HEK293 (cell line): ENCODE measurements around the gene PPFIA1.

ENCODE experiments used
- TF ChIP-seq, protein P1 (sequence below): fragments of 450-650 bp; formaldehyde crosslinking; IDR thresholded peaks from 2 replicates; pipeline ENCODE4 v1.5.1; 2016; ENCODE audit warnings: missing biosample characterization, missing genetic modification characterization
- TF ChIP-seq, protein P2 (sequence below): fragments of 450-650 bp; formaldehyde crosslinking; IDR thresholded peaks from 2 replicates; pipeline ENCODE4 v1.5.1; 2016; ENCODE audit warnings: missing biosample characterization, missing genetic modification characterization

DNA sequence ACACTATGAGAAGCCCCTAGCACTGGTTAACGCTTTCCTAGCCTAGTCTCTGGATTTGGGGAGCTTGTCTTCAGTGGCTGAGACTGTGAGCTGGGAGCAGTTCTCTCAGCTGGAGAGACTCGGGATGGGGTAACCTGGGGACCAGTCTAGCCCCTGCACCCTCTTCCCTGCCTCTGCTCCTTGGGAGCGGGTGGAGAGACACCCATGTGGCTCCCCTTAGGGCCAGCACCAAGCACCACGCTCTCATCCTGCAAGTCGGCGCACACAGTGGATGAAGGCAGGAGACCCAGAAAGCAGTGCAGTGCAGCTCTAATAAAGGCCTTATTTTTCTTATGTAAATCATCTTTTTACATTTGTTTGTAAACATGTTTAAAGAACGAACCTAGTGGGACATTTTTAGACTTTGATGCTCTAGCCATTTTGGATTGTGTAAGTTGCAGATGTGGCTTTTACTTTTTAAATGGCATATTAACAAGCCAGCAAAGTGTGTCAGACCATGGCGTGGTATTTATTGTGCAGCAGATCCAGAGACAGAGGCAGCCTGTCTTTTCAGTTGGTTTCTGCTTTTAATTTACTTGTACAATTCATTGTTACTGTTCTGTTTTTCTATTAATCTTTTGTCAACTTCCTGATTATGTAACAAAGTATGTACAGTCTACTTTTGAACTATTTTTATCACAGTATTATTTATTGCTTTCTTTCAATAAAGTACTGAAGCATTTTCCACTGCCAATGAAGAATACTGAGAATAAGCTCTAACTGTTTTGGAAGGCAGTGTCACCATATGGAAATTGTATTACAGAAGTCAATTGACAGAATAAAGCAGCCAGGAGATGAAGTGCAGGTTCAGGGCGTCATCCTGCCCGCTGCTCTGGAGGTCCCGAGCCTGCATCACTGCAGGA is 113.4 kb downstream of the PPFIA1 start:
- TF ChIP-seq, protein P1, sequence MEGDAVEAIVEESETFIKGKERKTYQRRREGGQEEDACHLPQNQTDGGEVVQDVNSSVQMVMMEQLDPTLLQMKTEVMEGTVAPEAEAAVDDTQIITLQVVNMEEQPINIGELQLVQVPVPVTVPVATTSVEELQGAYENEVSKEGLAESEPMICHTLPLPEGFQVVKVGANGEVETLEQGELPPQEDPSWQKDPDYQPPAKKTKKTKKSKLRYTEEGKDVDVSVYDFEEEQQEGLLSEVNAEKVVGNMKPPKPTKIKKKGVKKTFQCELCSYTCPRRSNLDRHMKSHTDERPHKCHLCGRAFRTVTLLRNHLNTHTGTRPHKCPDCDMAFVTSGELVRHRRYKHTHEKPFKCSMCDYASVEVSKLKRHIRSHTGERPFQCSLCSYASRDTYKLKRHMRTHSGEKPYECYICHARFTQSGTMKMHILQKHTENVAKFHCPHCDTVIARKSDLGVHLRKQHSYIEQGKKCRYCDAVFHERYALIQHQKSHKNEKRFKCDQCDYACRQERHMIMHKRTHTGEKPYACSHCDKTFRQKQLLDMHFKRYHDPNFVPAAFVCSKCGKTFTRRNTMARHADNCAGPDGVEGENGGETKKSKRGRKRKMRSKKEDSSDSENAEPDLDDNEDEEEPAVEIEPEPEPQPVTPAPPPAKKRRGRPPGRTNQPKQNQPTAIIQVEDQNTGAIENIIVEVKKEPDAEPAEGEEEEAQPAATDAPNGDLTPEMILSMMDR (tag by site-specific recombination) = no peak
- TF ChIP-seq, protein P2, sequence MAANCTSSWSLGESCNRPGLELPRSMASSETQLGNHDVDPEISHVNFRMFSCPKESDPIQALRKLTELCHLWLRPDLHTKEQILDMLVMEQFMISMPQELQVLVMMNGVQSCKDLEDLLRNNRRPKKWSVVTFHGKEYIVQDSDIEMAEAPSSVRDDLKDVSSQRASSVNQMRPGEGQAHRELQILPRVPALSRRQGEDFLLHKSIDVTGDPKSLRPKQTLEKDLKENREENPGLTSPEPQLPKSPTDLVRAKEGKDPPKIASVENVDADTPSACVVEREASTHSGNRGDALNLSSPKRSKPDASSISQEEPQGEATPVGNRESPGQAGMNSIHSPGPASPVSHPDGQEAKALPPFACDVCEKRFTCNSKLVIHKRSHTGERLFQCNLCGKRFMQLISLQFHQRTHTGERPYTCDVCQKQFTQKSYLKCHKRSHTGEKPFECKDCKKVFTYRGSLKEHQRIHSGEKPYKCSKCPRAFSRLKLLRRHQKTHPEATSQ (tag by site-specific recombination) = no peak
